NCI-H69 (cell line): ENCODE measurements around the gene POLR1E.

Experiments
- DNase-seq: peaks from one replicate; lab custom pipeline; 2025; lab: John Stamatoyannopoulos, UW

POLR1E gene

DNA sequence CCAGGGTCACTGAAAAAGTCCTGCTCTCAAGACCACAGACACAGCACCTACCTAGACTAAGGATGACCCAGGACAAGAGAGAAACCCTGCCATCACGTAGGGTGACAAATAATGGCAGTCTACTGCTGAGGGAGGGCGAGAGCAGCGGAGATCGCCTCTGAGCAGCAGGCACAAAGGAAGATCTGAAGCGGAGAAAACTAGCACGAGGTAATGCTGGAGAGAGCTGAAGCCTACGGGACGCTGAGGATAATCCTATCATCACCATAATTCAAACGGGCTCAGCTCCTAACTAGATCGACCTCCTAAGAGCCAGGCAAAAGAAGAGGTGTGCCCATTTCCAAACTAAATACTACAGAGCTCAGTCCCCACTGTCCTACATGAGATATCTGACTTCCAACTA, 49.2 kb downstream of the POLR1E start:
- no peak for DNase-seq

DNA sequence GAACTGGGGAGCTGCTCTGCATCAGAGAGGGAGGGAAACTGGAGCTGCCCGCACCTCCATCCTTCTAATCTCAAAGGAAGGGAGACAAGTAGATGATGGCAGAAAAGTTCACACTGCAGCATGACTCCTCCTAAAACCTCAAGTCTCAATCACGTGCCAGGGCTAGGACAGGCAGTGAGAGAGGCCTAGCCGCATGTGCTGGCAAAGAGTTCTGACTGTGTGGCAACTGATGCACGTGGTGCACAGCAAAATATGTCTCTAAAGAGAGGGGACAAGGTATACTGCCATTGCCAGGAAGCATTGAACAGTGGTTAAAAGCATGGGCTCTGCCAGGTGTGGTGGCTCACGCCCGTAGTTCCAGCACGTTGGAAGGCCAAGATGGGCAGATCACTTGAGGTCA, 52.4 kb downstream of the POLR1E start:
- DNase-seq, result no peak

DNA sequence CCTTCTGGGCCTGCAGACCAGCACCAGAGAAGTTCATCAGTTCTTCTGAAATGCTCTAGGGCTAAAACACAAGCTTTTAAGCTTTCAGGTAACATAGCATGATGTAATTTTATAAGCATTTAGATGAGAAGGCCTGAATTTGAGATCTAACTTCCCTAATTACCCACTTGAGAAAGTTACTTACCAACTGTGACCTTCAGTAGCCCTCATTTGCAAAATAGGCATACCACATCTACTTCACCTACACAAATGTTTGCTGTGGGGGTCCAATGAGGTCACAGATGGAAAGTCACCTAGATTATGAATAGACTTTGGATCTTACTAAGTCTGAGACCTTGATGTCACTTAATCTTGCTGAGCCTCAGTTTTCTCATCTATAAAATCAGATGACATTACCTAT, 53.9 kb downstream of the POLR1E start:
- DNase-seq, result no peak

- DNase-seq, result peak; percentile 31
Measured at GRCh38 chr9:37540634-37541033, 54.9 kb downstream of the POLR1E start.

DNA sequence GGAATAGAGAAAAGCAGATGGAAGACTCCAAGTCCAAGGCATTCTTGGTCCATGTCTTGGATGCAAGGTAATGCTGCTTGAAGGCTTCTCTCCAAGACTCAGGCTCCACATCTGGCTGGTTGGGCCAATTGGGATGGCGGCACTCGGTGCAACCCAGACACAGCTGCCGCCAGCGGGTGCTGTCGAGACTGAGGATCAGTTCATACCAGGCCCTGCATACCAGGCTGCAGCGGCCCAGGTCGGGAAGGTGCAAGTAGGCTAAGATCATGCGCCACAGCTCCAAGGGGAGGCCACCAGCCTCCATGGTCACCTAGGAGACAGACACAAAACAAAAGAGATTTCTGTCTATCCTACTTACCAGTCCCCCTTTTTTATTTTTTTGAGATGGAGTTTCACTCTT, 55.7 kb downstream of the POLR1E start:
- no peak for DNase-seq

GRCh38 chr9:37542488-37542887, 56.7 kb downstream of the POLR1E start:
- no peak for DNase-seq

- DNase-seq, result no peak
Measured at GRCh38 chr9:37542895-37543294, 57.1 kb downstream of the POLR1E start.

GRCh38 chr9:37543468-37543867, 57.7 kb downstream of the POLR1E start:
- no peak for DNase-seq

- no peak for DNase-seq
Measured at GRCh38 chr9:37547328-37547878, 61.7 kb downstream of the POLR1E start.

DNA sequence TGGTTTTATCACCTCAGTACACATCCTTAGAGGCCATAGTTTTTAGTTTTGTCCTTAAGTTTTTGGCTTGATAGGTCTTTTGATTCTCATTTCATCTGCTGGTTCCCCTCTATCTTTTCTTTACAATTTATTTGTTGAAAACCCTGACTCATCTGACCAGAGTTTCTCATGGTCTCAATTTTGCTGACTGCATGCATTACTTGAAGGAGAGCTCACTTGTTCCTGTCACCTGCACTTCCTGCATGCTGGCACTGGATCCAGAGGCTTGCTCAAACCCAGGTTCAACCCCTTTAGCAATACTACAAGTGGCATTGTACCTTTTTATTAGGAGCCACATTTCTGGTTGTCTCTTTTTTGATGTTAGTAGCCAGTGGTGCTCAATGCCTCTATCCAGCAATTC, 63.8 kb downstream of the POLR1E start:
- no peak for DNase-seq

GRCh38 chr9:37550781-37551180, 65.0 kb downstream of the POLR1E start:
- no peak for DNase-seq

- no peak for DNase-seq
Measured at GRCh38 chr9:37551468-37551867, 65.7 kb downstream of the POLR1E start.

DNA sequence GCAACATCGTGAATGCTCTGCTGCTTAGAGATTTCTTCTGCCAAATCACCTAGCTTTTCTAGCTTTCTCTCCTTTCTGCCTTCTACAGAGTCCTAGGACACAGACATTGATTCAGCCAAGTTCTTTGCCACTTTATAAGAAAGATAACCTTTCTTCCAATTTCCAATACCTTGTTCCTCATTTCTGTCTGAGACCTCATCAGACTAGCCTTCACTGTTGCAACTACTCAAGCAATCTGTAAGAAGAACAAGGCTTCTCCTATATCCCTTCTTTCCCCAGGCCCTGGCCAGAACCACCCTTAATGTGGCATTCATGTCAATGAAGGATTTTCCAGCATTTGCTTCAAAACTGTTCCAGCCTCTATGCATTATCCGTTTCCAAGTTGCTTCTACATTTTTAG, 66.1 kb downstream of the POLR1E start:
- DNase-seq, result no peak
